Osteoblast (primary cell): Measurements from ENCODE around the gene LRRK1. TPM values are rescaled to one million over a fixed set of nuclear protein-coding genes. Genes with fewer than 3 reads are reported as not detected.

Experiments
- DNase-seq: peaks from one replicate; pipeline ENCODE4 v3.0.0; 2011; ENCODE audit warnings: low spot score, mixed read lengths; ENCODE audit not compliant: insufficient read length; ENCODE audit errors: missing footprints
- H2AFZ ChIP-seq: 2 replicates; pipeline ENCODE4 v1.6.0; 2011; ENCODE audit warnings: mild to moderate bottlenecking, low read length
- H3K27ac ChIP-seq: 2 replicates; pipeline ENCODE4 v1.5.1; 2011; ENCODE audit warnings: mild to moderate bottlenecking, low read depth, low read length, moderate library complexity
- H3K27me3 ChIP-seq: 2 replicates; pipeline ENCODE4 v1.6.0; 2012; ENCODE audit warnings: mild to moderate bottlenecking, control low read depth, inconsistent platforms, low read length, moderate library complexity; ENCODE audit not compliant: insufficient read depth
- H3K36me3 ChIP-seq: 2 replicates; pipeline ENCODE4 v1.5.1; 2011; ENCODE audit warnings: mild to moderate bottlenecking, low read length, control low read depth, moderate library complexity; ENCODE audit not compliant: insufficient read depth
- H3K4me1 ChIP-seq: 2 replicates; pipeline ENCODE4 v1.5.1; 2011; ENCODE audit warnings: mild to moderate bottlenecking, low read length, control low read depth, moderate library complexity; ENCODE audit not compliant: insufficient read depth
- H3K4me2 ChIP-seq: 2 replicates; pipeline ENCODE4 v1.6.0; 2011; ENCODE audit warnings: mild to moderate bottlenecking, low read length; ENCODE audit not compliant: insufficient read depth
- H3K4me3 ChIP-seq: fragments of 200-600 bp; sonication (generic); 3 replicates; pipeline ENCODE4 v1.5.1; 2012; ENCODE audit warnings: mild to moderate bottlenecking, low read length, inconsistent platforms; ENCODE audit not compliant: insufficient read depth
- H3K79me2 ChIP-seq: 2 replicates; pipeline ENCODE4 v1.6.0; 2012; ENCODE audit warnings: mild to moderate bottlenecking, low read length, control low read depth, inconsistent platforms; ENCODE audit not compliant: insufficient read depth
- H3K9me3 ChIP-seq: 2 replicates; pipeline ENCODE4 v1.5.1; 2011; ENCODE audit warnings: low read depth, low read length, control low read depth
- H4K20me1 ChIP-seq: 2 replicates; pipeline ENCODE4 v1.6.0; 2012; ENCODE audit warnings: mild to moderate bottlenecking, low read length, control low read depth; ENCODE audit not compliant: insufficient read depth
- total RNA-seq: library from RNA; depleted of rRNA; stranded (reverse); fragments of >200 nt; gene quantifications from 2 replicates; pipeline ENCODE4 v1.2.3, GENCODE V29; 2012
- TF ChIP-seq, protein P1 (sequence below): IDR thresholded peaks from 2 replicates; pipeline ENCODE4 v1.5.1; 2011; ENCODE audit warnings: mild to moderate bottlenecking, low read depth, low read length, moderate library complexity; ENCODE audit errors: extremely low read depth

The LRRK1 gene
- total RNA-seq, 1 donor: 15.2 TPM

- Histone ChIP-seq H3K4me2 (no peak overlapping the region), H4K20me1 (no peaks in the 10 kb centered on the region), H3K27ac (no peak overlapping the region), H3K4me3 (no peak overlapping the region), H3K79me2 (no peaks in the 10 kb centered on the region), H3K36me3 (peaks cover 34% of the 10 kb centered on the region), H3K9me3 (no peaks in the 10 kb centered on the region), H3K4me1 (no peaks in the 10 kb centered on the region), H3K27me3 (no peaks in the 10 kb centered on the region), H2AFZ (no peak overlapping the region)
- TF ChIP-seq, protein P1, sequence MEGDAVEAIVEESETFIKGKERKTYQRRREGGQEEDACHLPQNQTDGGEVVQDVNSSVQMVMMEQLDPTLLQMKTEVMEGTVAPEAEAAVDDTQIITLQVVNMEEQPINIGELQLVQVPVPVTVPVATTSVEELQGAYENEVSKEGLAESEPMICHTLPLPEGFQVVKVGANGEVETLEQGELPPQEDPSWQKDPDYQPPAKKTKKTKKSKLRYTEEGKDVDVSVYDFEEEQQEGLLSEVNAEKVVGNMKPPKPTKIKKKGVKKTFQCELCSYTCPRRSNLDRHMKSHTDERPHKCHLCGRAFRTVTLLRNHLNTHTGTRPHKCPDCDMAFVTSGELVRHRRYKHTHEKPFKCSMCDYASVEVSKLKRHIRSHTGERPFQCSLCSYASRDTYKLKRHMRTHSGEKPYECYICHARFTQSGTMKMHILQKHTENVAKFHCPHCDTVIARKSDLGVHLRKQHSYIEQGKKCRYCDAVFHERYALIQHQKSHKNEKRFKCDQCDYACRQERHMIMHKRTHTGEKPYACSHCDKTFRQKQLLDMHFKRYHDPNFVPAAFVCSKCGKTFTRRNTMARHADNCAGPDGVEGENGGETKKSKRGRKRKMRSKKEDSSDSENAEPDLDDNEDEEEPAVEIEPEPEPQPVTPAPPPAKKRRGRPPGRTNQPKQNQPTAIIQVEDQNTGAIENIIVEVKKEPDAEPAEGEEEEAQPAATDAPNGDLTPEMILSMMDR: no peak
- peak; percentile 34 for DNase-seq
Observed at GRCh38 chr15:101023501-101024072, 104.4 kb downstream of the LRRK1 start.

- TF ChIP-seq, protein P1: no peak
- Histone ChIP-seq H3K4me1 (no peaks in the 10 kb centered on the region), H3K4me3 (no peak overlapping the region), H3K27me3 (no peaks in the 10 kb centered on the region), H3K9me3 (no peaks in the 10 kb centered on the region), H3K79me2 (no peaks in the 10 kb centered on the region), H2AFZ (no peak overlapping the region), H3K4me2 (no peak overlapping the region), H3K27ac (peak overlapping the region; percentile 3), H4K20me1 (no peaks in the 10 kb centered on the region), H3K36me3 (peaks cover 40% of the 10 kb centered on the region)
- DNase-seq: peak; percentile 67
Observed at GRCh38 chr15:101024073-101024695, 105.0 kb downstream of the LRRK1 start.

DNA sequence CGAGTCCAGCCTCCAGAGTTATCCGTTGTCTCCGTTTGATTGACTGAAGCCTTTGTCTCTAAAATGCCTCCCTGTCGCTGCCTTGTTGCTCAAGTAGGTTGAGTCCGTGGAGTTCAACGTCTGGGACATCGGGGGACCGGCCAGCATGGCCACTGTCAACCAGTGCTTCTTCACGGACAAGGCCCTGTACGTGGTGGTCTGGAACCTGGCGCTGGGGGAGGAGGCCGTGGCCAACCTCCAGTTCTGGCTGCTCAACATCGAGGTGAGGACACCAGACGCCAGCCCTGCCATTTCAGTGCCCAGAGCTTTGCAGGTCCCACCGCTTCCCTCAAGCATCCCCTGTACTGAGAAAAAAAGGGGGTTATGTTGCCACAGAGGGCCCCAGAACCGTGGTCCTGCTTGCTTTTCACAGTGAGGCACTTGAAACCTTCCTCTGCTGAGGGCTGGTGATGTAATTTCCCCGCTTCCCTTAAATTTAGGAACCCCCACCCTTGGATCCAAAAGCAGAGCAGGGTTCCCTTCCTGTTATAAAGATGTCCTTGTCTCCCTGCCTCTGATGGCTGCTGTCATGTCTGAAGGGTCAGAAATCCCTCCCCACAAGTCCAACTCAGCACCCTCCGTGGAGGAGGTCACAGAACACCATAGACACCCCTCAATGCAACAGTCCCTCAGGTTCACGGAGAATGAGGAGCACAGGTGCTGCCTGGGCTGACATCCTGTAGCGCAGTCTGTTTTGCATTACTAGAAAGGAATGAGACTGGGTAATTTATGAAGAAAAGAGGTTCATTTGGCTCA, 105.7 kb downstream of the LRRK1 start:
- Histone ChIP-seq H3K9me3 (no peaks in the 10 kb centered on the region), H3K4me3 (no peak overlapping the region), H3K4me2 (no peak overlapping the region), H3K79me2 (no peaks in the 10 kb centered on the region), H3K36me3 (peaks cover 43% of the 10 kb centered on the region), H2AFZ (no peak overlapping the region), H3K4me1 (no peaks in the 10 kb centered on the region), H3K27ac (peak overlapping the region; percentile 3), H3K27me3 (no peaks in the 10 kb centered on the region), H4K20me1 (no peaks in the 10 kb centered on the region)
- peak; percentile 11 for DNase-seq
- TF ChIP-seq, protein P1: no peak

- H3K4me1 ChIP-seq: no peaks in the 10 kb centered on the region
- H3K79me2 ChIP-seq: no peaks in the 10 kb centered on the region
- no peak overlapping the region for H3K4me3 ChIP-seq
- peaks cover 45% of the 10 kb centered on the region for H3K36me3 ChIP-seq
- TF ChIP-seq, protein P1: no peak
- H2AFZ ChIP-seq: no peak overlapping the region
- no peaks in the 10 kb centered on the region for H4K20me1 ChIP-seq
- no peaks in the 10 kb centered on the region for H3K9me3 ChIP-seq
- H3K27me3 ChIP-seq: no peaks in the 10 kb centered on the region
- no peak for DNase-seq
- H3K27ac ChIP-seq: no peak overlapping the region
- no peak overlapping the region for H3K4me2 ChIP-seq
Observed at GRCh38 chr15:101025501-101025885, 106.3 kb downstream of the LRRK1 start.
